ENCODE data around the gene RDH5. TPM values are rescaled to one million over a fixed set of nuclear protein-coding genes. Genes with fewer than 3 reads are reported as not detected.
A peak's percentile ranks its signal among the peaks of the same experiment; 100 is the strongest.

The RDH5 gene
- total RNA-seq, 4 donors from 2014 or later, result 0.94 to 9.7 (median 6.8) TPM

GRCh38 chr12:55741931-55742680 lies 21.9 kb downstream of the RDH5 start:
- no peaks in the 10 kb centered on the region for H3K9me3 ChIP-seq
- H3K27ac ChIP-seq, result no peak overlapping the region

GRCh38 chr12:55742719-55743405 lies 22.7 kb downstream of the RDH5 start, which contains the start of gene GDF11:
Gene GDF11 (plus strand): TSS chr12:55743122. CDS start chr12:55743317, 195 bp downstream.
- peak within 1 kb of the TSS in 2 of 3 donors; percentile 43 to 49 for H3K27ac ChIP-seq
- no peaks in the 10 kb centered on the region for H3K27me3 ChIP-seq
- peaks cover 29 to 38% of the 10 kb centered on the region in 2 donors for H3K4me1 ChIP-seq
- DNase-seq, result peak; percentile 83 to 87
- TF ChIP-seq CTCF (IDR thresholded peaks at IDR 0.05), result no peak
- peak in 1 of 2 donors; percentile 79 for TF ChIP-seq POLR2A (IDR thresholded peaks at IDR 0.05)
- WGBS, 2 donors, result 0 to 1% methylated on average over 15 to 16 of the region's 53 CpGs
- peak within 1 kb of the TSS in 1 of 3 donors; percentile 62 for H3K4me3 ChIP-seq (replicated peaks in 1 of 3)
- intact Hi-C loops (cut with DNase I), result loop anchor here (5.0 kb wide), 1 partner anchor 54 kb away; no protein-coding TSS in a partner anchor
- no peaks in the 10 kb centered on the region for H3K9me3 ChIP-seq
- H3K36me3 ChIP-seq, result no peaks in the 10 kb centered on the region

More at GRCh38 chr12:55741931-55742680, 21.9 kb downstream of the RDH5 start:
- WGBS, 2 donors, result 17 to 28% methylated on average over 3 of the region's 3 CpGs
- no peak for TF ChIP-seq CTCF (IDR thresholded peaks at IDR 0.05)
- TF ChIP-seq POLR2A (IDR thresholded peaks at IDR 0.05), result no peak
- Histone ChIP-seq H3K36me3 (no peaks in the 10 kb centered on the region), H3K4me3 (replicated peaks in 1 of 3) (no peak overlapping the region), H3K27me3 (no peaks in the 10 kb centered on the region), H3K4me1 (peaks cover 31 to 46% of the 10 kb centered on the region in 2 donors)
- DNase-seq, result no peak
- intact Hi-C loops (cut with DNase I), result loop anchor here (5.0 kb wide), 1 partner anchor 55 kb away; no protein-coding TSS in a partner anchor

- no peaks in the 10 kb centered on the region for H3K27me3 ChIP-seq
- H3K27ac ChIP-seq, result peak overlapping the region in 2 of 3 donors; percentile 43 to 49
- DNase-seq, result peak; percentile 64 to 70
- TF ChIP-seq POLR2A (IDR thresholded peaks at IDR 0.05), result no peak
- TF ChIP-seq CTCF (IDR thresholded peaks at IDR 0.05), result peak in 1 of 6 experiments; percentile 16
- peaks cover 25 to 34% of the 10 kb centered on the region in 2 donors for H3K4me1 ChIP-seq
- 0 to 2% methylated on average over 11 to 29 of the region's 73 CpGs for WGBS, 2 donors
- H3K4me3 ChIP-seq (replicated peaks in 1 of 3), result peak overlapping the region in 1 of 3 donors; percentile 62
- intact Hi-C loops (cut with DNase I), result loop anchor here (5.0 kb wide), 1 partner anchor 54 kb away; no protein-coding TSS in a partner anchor
- H3K9me3 ChIP-seq, result no peaks in the 10 kb centered on the region
- H3K36me3 ChIP-seq, result no peaks in the 10 kb centered on the region
These were observed 23.5 kb downstream of the RDH5 start for GRCh38 chr12:55743406-55744339.

GRCh38 chr12:55744340-55745030 lies 24.3 kb downstream of the RDH5 start:
- intact Hi-C loops (cut with DNase I), result loop anchor here (5.0 kb wide), 1 partner anchor 53 kb away; no protein-coding TSS in a partner anchor
- TF ChIP-seq CTCF (IDR thresholded peaks at IDR 0.05) (no peak), POLR2A (IDR thresholded peaks at IDR 0.05) (no peak)
- H3K4me3 ChIP-seq (replicated peaks in 1 of 3), result peak overlapping the region in 1 of 3 donors; percentile 62
- no peaks in the 10 kb centered on the region for H3K36me3 ChIP-seq
- peaks cover 25 to 34% of the 10 kb centered on the region in 2 donors for H3K4me1 ChIP-seq
- no peak for DNase-seq
- no peaks in the 10 kb centered on the region for H3K27me3 ChIP-seq
- no peaks in the 10 kb centered on the region for H3K9me3 ChIP-seq
- H3K27ac ChIP-seq, result peak overlapping the region in 2 of 3 donors; percentile 43 to 49
- WGBS, 2 donors, result 24% methylated on average over 9 to 11 of the region's 11 CpGs
